B cell (primary cell): ENCODE data around the gene HNRNPA1L2. TPM values are rescaled to one million over a fixed set of nuclear protein-coding genes. Genes with fewer than 3 reads are reported as not detected.
"Not testable (repeated sequence)": the region's sequence is repeated elsewhere in the genome, so short reads cannot be mapped to it uniquely, and the experiment has no call there.

Source experiments
- ATAC-seq: fragments of 200-7000 bp; cut with Tn5 transposase; one replicate; pipeline ENCODE4 v1.10.0; 2021; ENCODE audit warnings: low read depth, mild to moderate bottlenecking, moderate number of reproducible peaks, moderate library complexity
- CTCF ChIA-PET: fragments of 350-600 bp; sonication (Branson Sonifier 250); formaldehyde crosslinking; loops from one replicate; lab custom pipeline; 2021; ENCODE audit warnings: antibody characterized with exemption, inconsistent platforms; lab: Charles Lee
- POLR2A ChIA-PET: fragments of 350-600 bp; sonication (Branson Sonifier 250); formaldehyde crosslinking; loops from one replicate; lab custom pipeline; 2021; ENCODE audit warnings: antibody characterized with exemption; lab: Charles Lee
- DNase-seq: peaks from one replicate; pipeline ENCODE4 v3.0.0; 2013
- H2AFZ ChIP-seq: 2 replicates; pipeline ENCODE4 v1.6.1; 2012; ENCODE audit warnings: mild to moderate bottlenecking, low read depth, low read length; ENCODE audit not compliant: insufficient read depth, poor library complexity, severe bottlenecking
- H3K27ac ChIP-seq, 2 donors: 1 replicate in 1 of 2; 2 replicates in 1 of 2; pipeline ENCODE4 v1.5.1; 2012 to 2013; ENCODE audit warnings: low read length in 2 of 2, mild to moderate bottlenecking in 2 of 2, moderate library complexity in 1 of 2
- H3K27me3 ChIP-seq, 4 experiments: fragments of 200-600 bp in 1 of 4; sonication (generic) in 1 of 4; replicated peaks in 1 of 4; 1 replicate in 2 of 4; 2 replicates in 2 of 4; pipeline versions ENCODE4 v1.6.1 to v1.7.0; 2013 to 2016; ENCODE audit warnings: low read length in 3 of 4, mild to moderate bottlenecking in 2 of 4, mixed read lengths in 1 of 4, moderate library complexity in 1 of 4; ENCODE audit not compliant: insufficient read depth in 4 of 4, control insufficient read depth in 3 of 4; ENCODE audit errors: control extremely low read depth in 1 of 4
- H3K36me3 ChIP-seq, 2 experiments: replicated peaks in 1 of 2; 1 replicate in 1 of 2; 2 replicates in 1 of 2; pipeline versions ENCODE4 v1.6.1 to v1.7.1; 2013; ENCODE audit warnings: low read length in 1 of 2; ENCODE audit not compliant: insufficient read depth in 2 of 2, control insufficient read depth in 1 of 2; ENCODE audit errors: control extremely low read depth in 1 of 2, extremely low read depth in 1 of 2
- H3K4me1 ChIP-seq, 2 donors: fragments of 200-600 bp in 1 of 2; sonication (generic) in 1 of 2; 1 replicate in 1 of 2; 2 replicates in 1 of 2; pipeline versions ENCODE4 v1.5.1 to v1.6.1; 2013 to 2017; ENCODE audit warnings: low read length in 2 of 2; ENCODE audit not compliant: control insufficient read depth in 2 of 2, insufficient read depth in 2 of 2
- H3K4me2 ChIP-seq: replicated peaks from 2 replicates; pipeline ENCODE3; 2012; ENCODE audit warnings: mild to moderate bottlenecking, low read depth, low read length; ENCODE audit not compliant: poor library complexity, severe bottlenecking
- H3K4me3 ChIP-seq, 5 experiments: fragments of 200-600 bp in 1 of 5; sonication (generic) in 1 of 5; 1 replicate in 3 of 5; 2 replicates in 2 of 5; pipeline versions ENCODE4 v1.5.1 to v1.7.0; 2011 to 2016; ENCODE audit warnings: low read length in 4 of 5, mild to moderate bottlenecking in 4 of 5, low read depth in 2 of 5, control low read depth in 1 of 5, moderate library complexity in 1 of 5; ENCODE audit not compliant: insufficient read depth in 1 of 5; ENCODE audit errors: control extremely low read depth in 1 of 5, extremely low read depth in 1 of 5
- H3K79me2 ChIP-seq: fragments of 200-600 bp; sonication (generic); one replicate; pipeline ENCODE4 v1.6.0; 2016; ENCODE audit warnings: low read length; ENCODE audit not compliant: control insufficient read depth, insufficient read depth
- H3K9ac ChIP-seq: fragments of 200-600 bp; sonication (generic); 2 replicates; pipeline ENCODE4 v1.6.1; 2017; ENCODE audit warnings: mild to moderate bottlenecking, low read length, moderate library complexity
- H3K9me3 ChIP-seq, 3 donors: one replicate each; pipeline versions ENCODE4 v1.6.1 to v1.7.1; 2013; ENCODE audit warnings: low read length in 2 of 3; ENCODE audit not compliant: control insufficient read depth in 2 of 3, insufficient read depth in 1 of 3; ENCODE audit errors: control extremely low read depth in 1 of 3
- H4K20me1 ChIP-seq: 2 replicates; pipeline ENCODE4 v1.6.0; 2012; ENCODE audit warnings: mild to moderate bottlenecking, low read length; ENCODE audit not compliant: insufficient read depth, control insufficient read depth, poor library complexity, severe bottlenecking
- H3K27ac Mint-ChIP-seq: one replicate; pipeline ENCODE4 v1.8.0; 2021; ENCODE audit warnings: mixed read lengths
- H3K27me3 Mint-ChIP-seq: one replicate; pipeline ENCODE4 v1.8.0; 2021; ENCODE audit warnings: mixed read lengths
- H3K4me1 Mint-ChIP-seq: one replicate; pipeline ENCODE4 v1.8.0; 2021; ENCODE audit warnings: mixed read lengths
- H3K4me3 Mint-ChIP-seq: one replicate; pipeline ENCODE4 v1.8.0; 2021; ENCODE audit warnings: mixed read lengths
- H3K9me3 Mint-ChIP-seq: one replicate; pipeline ENCODE4 v1.8.0; 2022; ENCODE audit warnings: mixed read lengths; ENCODE audit not compliant: insufficient read depth
- WGBS: methylation state at CpG from one replicate; pipeline ENCODE4 v1.1.5; 2013; ENCODE audit warnings: missing lambda C conversion rate; ENCODE audit not compliant: insufficient coverage; 5-methylcytosine and 5-hydroxymethylcytosine counted together
- intact Hi-C: fragments of 100-400 bp; cut with micrococcal nuclease; formaldehyde crosslinking; loops from one replicate; pipeline ENCODE4 v1.10.0; 2022
- polyA plus RNA-seq: library from polyadenylated mRNA; depleted of rRNA; stranded (reverse); fragments of >200 nt; gene quantifications from 2 replicates; pipeline ENCODE4 v1.2.3, GENCODE V29; 2012
- total RNA-seq, 2 donors: library from RNA; stranded (reverse); fragments of 120-200 nt in 1 of 2; gene quantifications; 1 replicate in 1 of 2; 2 replicates in 1 of 2; pipeline versions ENCODE4 v1.2.3 to v1.2.4, GENCODE V29; 2013 to 2022
- TF ChIP-seq, protein P1 (sequence below): fragments of 200-600 bp; IDR thresholded peaks from one replicate; pipeline ENCODE4 v1.8.0; 2022; ENCODE audit warnings: antibody characterized with exemption, mild to moderate bottlenecking

Gene HNRNPA1L2
- total and polyA plus RNA-seq, 2 donors (not counting 1 experiment from before 2014, with no cell fraction given) = 10.7 to 17.6 TPM

DNA sequence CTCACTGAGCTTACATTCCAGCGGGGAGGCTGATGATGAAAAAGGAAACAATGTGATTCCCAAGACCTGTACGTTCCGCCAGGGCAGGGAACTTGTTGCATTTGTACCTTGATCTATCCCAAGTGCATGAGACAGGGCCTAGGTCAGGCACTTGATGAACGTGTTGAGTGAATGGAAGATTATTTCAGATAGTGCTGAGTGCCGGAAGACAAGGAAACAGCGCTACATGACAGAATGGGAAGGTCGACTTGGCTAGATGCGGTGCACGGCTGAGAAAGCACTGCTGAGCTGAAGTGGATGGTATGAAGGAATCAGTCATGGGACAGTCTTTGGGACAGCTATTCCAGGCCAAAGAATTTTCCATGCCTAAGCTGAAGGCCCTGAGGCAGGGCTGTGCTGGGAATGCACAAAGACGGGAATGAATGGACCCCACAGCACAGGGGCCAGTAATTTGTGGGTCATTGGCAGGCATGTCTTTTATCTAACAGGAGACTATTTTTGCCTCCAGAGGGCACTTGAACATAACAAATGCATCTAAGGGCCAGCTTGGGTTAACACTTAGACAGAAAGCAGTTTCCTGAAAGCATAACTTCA is 33.1 kb upstream of the HNRNPA1L2 start:
- H3K9me3 Mint-ChIP-seq, H3K4me2 ChIP-seq, H3K9ac ChIP-seq, H4K20me1 ChIP-seq, H2AFZ ChIP-seq, H3K4me3 ChIP-seq, H3K36me3 ChIP-seq, intact Hi-C loops, POLR2A ChIA-PET, H3K27ac Mint-ChIP-seq, H3K4me1 Mint-ChIP-seq, H3K79me2 ChIP-seq, H3K27me3 ChIP-seq, H3K4me1 ChIP-seq, H3K9me3 ChIP-seq, H3K27ac ChIP-seq, H3K4me3 Mint-ChIP-seq: not testable (repeated sequence)
- H3K27me3 Mint-ChIP-seq = peaks cover 26% of the 10 kb centered on the region
- 78% methylated on average over 9 of the region's 10 CpGs for WGBS
- CTCF ChIA-PET = interaction anchor here (0.7 to 3.3 kb wide), 4 partner anchors 199 to 359 kb away, joined by 3 to 20 read pairs (median 7); no protein-coding TSS in a partner anchor
- DNase-seq (peak; percentile 54), ATAC-seq (peak; percentile 41)
- TF ChIP-seq, protein P1, sequence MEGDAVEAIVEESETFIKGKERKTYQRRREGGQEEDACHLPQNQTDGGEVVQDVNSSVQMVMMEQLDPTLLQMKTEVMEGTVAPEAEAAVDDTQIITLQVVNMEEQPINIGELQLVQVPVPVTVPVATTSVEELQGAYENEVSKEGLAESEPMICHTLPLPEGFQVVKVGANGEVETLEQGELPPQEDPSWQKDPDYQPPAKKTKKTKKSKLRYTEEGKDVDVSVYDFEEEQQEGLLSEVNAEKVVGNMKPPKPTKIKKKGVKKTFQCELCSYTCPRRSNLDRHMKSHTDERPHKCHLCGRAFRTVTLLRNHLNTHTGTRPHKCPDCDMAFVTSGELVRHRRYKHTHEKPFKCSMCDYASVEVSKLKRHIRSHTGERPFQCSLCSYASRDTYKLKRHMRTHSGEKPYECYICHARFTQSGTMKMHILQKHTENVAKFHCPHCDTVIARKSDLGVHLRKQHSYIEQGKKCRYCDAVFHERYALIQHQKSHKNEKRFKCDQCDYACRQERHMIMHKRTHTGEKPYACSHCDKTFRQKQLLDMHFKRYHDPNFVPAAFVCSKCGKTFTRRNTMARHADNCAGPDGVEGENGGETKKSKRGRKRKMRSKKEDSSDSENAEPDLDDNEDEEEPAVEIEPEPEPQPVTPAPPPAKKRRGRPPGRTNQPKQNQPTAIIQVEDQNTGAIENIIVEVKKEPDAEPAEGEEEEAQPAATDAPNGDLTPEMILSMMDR = peak; percentile 59

DNA sequence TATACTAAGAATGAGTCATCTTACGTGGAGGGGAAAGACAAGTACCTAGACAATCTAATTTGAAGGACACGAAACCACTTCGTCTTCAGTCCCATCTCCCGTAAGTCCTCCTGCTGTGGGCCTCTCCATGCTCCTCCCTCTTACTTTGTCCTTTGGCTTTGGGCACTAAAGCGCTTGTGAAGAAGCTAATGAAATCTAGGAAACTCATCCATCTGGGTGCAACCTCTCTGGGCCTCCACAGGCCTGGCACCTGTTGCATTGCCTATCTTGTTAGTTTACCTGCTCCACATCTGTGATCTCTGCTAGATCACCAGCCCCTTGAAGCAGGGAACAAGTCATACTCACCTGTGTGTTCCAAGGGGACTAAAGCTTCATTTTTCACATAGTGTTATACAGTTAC is 32.1 kb upstream of the HNRNPA1L2 start:
- H3K9ac ChIP-seq, H3K36me3 ChIP-seq, H3K27ac Mint-ChIP-seq, H3K4me3 Mint-ChIP-seq, ATAC-seq, H3K27me3 ChIP-seq, intact Hi-C loops, H3K4me2 ChIP-seq, H3K9me3 ChIP-seq, H3K4me1 Mint-ChIP-seq, H4K20me1 ChIP-seq, H3K27ac ChIP-seq, POLR2A ChIA-PET, H2AFZ ChIP-seq, H3K79me2 ChIP-seq, DNase-seq, H3K4me3 ChIP-seq, H3K4me1 ChIP-seq, H3K9me3 Mint-ChIP-seq: not testable (repeated sequence)
- CTCF ChIA-PET = interaction anchor here (1.4 to 3.3 kb wide), 2 partner anchors 199 to 358 kb away, joined by 6 to 20 read pairs; no protein-coding TSS in a partner anchor
- WGBS = no CpG with 5 or more reads among the region's 5 CpGs
- H3K27me3 Mint-ChIP-seq = peaks cover 26% of the 10 kb centered on the region
